HCT116 (cell line): ENCODE measurements around the gene EPYC.

Experiments used
- EZH2 ChIP-seq: fragments of 200-600 bp; sonication (generic); IDR thresholded peaks from 2 replicates; pipeline ENCODE4 v1.6.1; 2017; ENCODE audit warnings: antibody characterized with exemption, mixed run types
- RAD21 ChIP-seq: IDR thresholded peaks from 2 replicates; pipeline ENCODE4 v1.6.1; 2012; ENCODE audit warnings: low read depth, mild to moderate bottlenecking
- TF ChIP-seq, protein P1 (sequence below), 3 experiments: fragments of 200-600 bp in 1 of 3; sonication (generic) in 1 of 3; IDR thresholded peaks in 2 of 3; conservative IDR thresholded peaks in 1 of 3; 2 replicates each; pipeline ENCODE4 v1.5.1; 2012 to 2017; ENCODE audit warnings: low read depth in 2 of 3, low read length in 2 of 3, antibody characterized with exemption in 1 of 3, borderline replicate concordance in 1 of 3, control low read depth in 1 of 3, mild to moderate bottlenecking in 1 of 3, mixed read lengths in 1 of 3, mixed run types in 1 of 3, moderate library complexity in 1 of 3; ENCODE audit not compliant: insufficient read depth in 1 of 3

DNA sequence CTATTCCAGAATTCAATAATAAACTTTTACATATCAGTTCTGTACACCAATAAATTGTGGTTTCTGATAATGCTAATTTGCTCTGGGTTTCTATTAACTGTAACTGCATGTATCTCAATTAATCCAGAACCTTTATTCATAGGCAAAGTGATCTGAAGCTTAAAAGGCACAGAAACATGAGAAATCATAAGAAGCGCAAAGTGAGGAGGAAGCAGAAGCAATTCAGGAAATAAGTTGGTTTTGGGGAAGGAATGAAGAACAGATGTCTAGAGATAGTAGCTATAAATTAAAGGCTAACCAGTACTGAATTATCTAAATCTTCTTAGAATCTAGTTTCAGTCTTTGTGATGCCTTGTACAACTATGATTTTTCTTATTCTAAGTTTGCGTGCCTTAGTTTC is 28.5 kb upstream of the EPYC start:
- TF ChIP-seq RAD21 (no peak), EZH2 (no peak)
- TF ChIP-seq, protein P1, sequence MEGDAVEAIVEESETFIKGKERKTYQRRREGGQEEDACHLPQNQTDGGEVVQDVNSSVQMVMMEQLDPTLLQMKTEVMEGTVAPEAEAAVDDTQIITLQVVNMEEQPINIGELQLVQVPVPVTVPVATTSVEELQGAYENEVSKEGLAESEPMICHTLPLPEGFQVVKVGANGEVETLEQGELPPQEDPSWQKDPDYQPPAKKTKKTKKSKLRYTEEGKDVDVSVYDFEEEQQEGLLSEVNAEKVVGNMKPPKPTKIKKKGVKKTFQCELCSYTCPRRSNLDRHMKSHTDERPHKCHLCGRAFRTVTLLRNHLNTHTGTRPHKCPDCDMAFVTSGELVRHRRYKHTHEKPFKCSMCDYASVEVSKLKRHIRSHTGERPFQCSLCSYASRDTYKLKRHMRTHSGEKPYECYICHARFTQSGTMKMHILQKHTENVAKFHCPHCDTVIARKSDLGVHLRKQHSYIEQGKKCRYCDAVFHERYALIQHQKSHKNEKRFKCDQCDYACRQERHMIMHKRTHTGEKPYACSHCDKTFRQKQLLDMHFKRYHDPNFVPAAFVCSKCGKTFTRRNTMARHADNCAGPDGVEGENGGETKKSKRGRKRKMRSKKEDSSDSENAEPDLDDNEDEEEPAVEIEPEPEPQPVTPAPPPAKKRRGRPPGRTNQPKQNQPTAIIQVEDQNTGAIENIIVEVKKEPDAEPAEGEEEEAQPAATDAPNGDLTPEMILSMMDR (IDR thresholded peaks at IDR 0.05 in 2 of 3, conservative IDR thresholded peaks at IDR 0.05 in 1 of 3; ENCODE audit: borderline replicate concordance in 1 of 3, insufficient read depth in 1 of 3, low read depth in 2 of 3, low read length in 2 of 3) = no peak
